Mucosa of stomach (tissue), 1 donor: ENCODE results near the gene MYH6.
"Not testable (repeated sequence)": the region's sequence is repeated elsewhere in the genome, so short reads cannot be mapped to it uniquely, and the experiment has no call there.

ENCODE experiments used
- H3K27me3 ChIP-seq: one replicate; pipeline ENCODE4 v1.7.0; 2013; ENCODE audit warnings: mild to moderate bottlenecking, low read length; ENCODE audit not compliant: control insufficient read depth, insufficient read depth
- H3K36me3 ChIP-seq: one replicate; pipeline ENCODE4 v1.7.0; 2013; ENCODE audit warnings: low read length; ENCODE audit not compliant: control insufficient read depth, insufficient read depth
- H3K4me1 ChIP-seq: one replicate; pipeline ENCODE4 v1.7.0; 2013; ENCODE audit warnings: mild to moderate bottlenecking, low read length; ENCODE audit not compliant: control insufficient read depth, insufficient read depth
- H3K4me3 ChIP-seq: one replicate; pipeline ENCODE4 v1.7.0; 2013; ENCODE audit warnings: low read length
- H3K9ac ChIP-seq: one replicate; pipeline ENCODE4 v1.7.0; 2013; ENCODE audit warnings: mild to moderate bottlenecking, low read length, moderate library complexity
- H3K9me3 ChIP-seq: one replicate; pipeline ENCODE4 v1.7.0; 2013; ENCODE audit warnings: mild to moderate bottlenecking, low read length, moderate library complexity; ENCODE audit not compliant: control insufficient read depth
- donor health status: Pancreatic carcinoma.

The MYH6 gene

GRCh38 chr14:23432946-23433345 is 24.9 kb upstream of the MYH6 start:
- no peaks in the 10 kb centered on the region for H3K9me3 ChIP-seq
- no peak overlapping the region for H3K4me3 ChIP-seq
- H3K27me3 ChIP-seq, result no peaks in the 10 kb centered on the region
- H3K4me1 ChIP-seq, result no peaks in the 10 kb centered on the region
- H3K36me3 ChIP-seq, result no peaks in the 10 kb centered on the region
- no peak overlapping the region for H3K9ac ChIP-seq

- no peak overlapping the region for H3K9ac ChIP-seq
- no peaks in the 10 kb centered on the region for H3K36me3 ChIP-seq
- no peaks in the 10 kb centered on the region for H3K27me3 ChIP-seq
- no peak overlapping the region for H3K4me3 ChIP-seq
- H3K4me1 ChIP-seq, result no peaks in the 10 kb centered on the region
- H3K9me3 ChIP-seq, result no peaks in the 10 kb centered on the region
These were observed 24.2 kb upstream of the MYH6 start for GRCh38 chr14:23432102-23432925.

DNA sequence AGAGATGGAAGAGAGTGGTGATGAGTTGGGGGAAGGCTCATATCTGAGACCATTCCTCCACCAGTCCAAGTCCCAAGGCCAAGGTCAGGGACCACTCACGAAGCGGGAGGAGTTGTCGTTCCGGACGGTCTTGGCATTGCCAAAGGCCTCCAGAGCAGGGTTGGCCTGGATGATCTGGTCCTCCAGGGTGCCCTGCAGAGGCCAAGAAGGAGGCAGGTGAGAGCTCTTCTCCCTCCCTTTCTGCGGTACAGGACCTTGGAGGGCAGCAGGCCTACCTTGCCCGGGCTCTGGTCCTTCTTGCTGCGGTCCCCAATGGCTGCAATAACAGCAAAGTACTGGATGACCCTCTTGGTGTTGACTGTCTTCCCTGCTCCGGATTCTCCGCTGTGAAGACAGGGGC is 23.4 kb upstream of the MYH6 start:
- Histone ChIP-seq H3K27me3 (no peaks in the 10 kb centered on the region), H3K4me3 (no peak overlapping the region), H3K9me3 (no peaks in the 10 kb centered on the region), H3K4me1 (no peaks in the 10 kb centered on the region), H3K36me3 (no peaks in the 10 kb centered on the region), H3K9ac (no peak overlapping the region)

GRCh38 chr14:23430723-23431085 is 22.6 kb upstream of the MYH6 start:
- H3K9me3 ChIP-seq, result no peaks in the 10 kb centered on the region
- H3K4me3 ChIP-seq, result no peak overlapping the region
- no peaks in the 10 kb centered on the region for H3K36me3 ChIP-seq
- H3K27me3 ChIP-seq, result no peaks in the 10 kb centered on the region
- no peak overlapping the region for H3K9ac ChIP-seq
- H3K4me1 ChIP-seq, result no peaks in the 10 kb centered on the region

DNA sequence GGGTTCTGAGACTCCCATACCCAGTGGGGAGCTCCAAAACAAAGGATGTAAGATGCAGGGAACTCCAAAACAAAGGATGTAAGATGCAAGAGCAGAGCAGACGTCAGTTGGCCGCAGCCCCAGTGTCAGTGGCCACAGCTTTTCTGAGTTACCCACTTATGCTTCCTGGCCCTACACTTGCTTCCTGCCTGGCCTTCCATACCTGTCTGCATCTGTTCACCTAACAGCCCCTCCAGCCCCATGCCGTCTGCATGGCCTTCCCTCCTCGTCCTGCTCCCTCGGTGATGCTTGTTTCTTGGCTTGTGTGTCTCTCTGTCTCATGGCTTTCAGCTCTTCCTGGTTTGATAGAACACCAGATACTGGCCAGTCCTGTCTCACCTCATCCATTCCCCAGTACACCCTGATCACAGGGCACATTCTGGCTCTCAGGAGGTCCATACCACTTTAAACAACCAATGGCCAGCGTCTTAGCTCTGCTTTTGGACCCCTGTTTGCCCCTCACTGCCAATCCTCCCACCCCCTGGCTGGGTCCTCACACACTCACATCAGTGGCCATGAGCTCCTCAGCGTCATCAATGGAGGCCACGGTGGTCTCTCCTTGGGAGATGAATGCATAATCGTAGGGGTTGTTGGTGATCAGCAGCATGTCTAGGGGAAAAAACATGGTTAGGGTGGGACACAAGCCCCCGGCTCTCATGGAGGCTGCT is 22.1 kb upstream of the MYH6 start:
- H3K4me1 ChIP-seq, result no peaks in the 10 kb centered on the region
- H3K27me3 ChIP-seq, result no peaks in the 10 kb centered on the region
- H3K36me3 ChIP-seq, result no peaks in the 10 kb centered on the region
- H3K9ac ChIP-seq, result no peak overlapping the region
- H3K9me3 ChIP-seq, result no peaks in the 10 kb centered on the region
- H3K4me3 ChIP-seq, result no peak overlapping the region

GRCh38 chr14:23428686-23429495 is 20.8 kb upstream of the MYH6 start:
- H3K4me1 ChIP-seq, result no peaks in the 10 kb centered on the region
- H3K36me3 ChIP-seq, result no peaks in the 10 kb centered on the region
- no peak overlapping the region for H3K4me3 ChIP-seq
- H3K27me3 ChIP-seq, result no peaks in the 10 kb centered on the region
- H3K9me3 ChIP-seq, result no peaks in the 10 kb centered on the region
- no peak overlapping the region for H3K9ac ChIP-seq

DNA sequence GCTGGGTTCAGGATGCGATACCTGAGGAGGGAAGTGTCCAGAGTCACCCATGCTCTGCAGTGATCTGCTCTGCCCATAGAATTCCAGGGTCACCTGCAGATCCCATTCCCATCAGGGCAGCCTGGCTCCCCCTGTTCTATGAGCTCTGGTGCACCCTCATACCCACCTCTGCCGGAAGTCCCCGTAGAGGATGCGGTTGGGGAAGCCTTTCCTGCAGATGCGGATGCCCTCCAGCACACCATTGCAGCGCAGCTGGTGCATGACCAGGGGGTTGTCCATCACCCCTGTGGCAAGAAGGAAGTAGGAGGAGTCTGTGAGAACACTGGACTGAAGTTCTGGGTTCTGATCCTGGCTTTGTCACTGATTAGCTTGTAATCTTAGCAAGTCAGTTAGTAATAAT is 17.7 kb upstream of the MYH6 start:
- not testable (repeated sequence) for H3K36me3 ChIP-seq, H3K9ac ChIP-seq, H3K4me1 ChIP-seq, H3K4me3 ChIP-seq, H3K9me3 ChIP-seq, H3K27me3 ChIP-seq

DNA sequence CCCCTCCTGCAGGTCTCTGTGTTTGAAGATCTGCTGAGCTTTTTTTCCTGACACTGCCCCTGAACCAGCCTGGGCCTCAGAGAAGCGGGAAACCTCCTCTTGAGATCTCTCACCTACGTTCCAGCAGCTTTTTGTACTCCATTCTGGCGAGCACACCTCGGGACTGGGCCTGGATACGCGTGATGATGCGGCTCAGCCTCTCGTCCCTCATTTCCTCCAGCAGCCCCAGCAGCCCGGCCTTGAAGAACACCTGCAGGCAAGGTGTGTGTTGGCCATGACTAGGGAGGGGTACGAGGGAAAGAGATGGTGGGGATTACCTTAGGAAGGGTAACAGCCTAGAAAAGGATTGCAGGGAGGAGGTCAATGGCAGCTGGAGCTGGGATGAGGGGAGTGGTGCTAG is 17.1 kb upstream of the MYH6 start:
- Histone ChIP-seq H3K4me3 (no peak overlapping the region), H3K27me3 (no peaks in the 10 kb centered on the region), H3K9me3 (no peaks in the 10 kb centered on the region), H3K9ac (no peak overlapping the region), H3K36me3 (no peaks in the 10 kb centered on the region), H3K4me1 (no peaks in the 10 kb centered on the region)

GRCh38 chr14:23423657-23424056 is 15.6 kb upstream of the MYH6 start:
- H3K4me3 ChIP-seq, result no peak overlapping the region
- no peaks in the 10 kb centered on the region for H3K27me3 ChIP-seq
- no peaks in the 10 kb centered on the region for H3K36me3 ChIP-seq
- no peaks in the 10 kb centered on the region for H3K9me3 ChIP-seq
- H3K4me1 ChIP-seq, result no peaks in the 10 kb centered on the region
- no peak overlapping the region for H3K9ac ChIP-seq

GRCh38 chr14:23421594-23421993 is 13.5 kb upstream of the MYH6 start:
- no peaks in the 10 kb centered on the region for H3K9me3 ChIP-seq
- no peaks in the 10 kb centered on the region for H3K36me3 ChIP-seq
- no peak overlapping the region for H3K9ac ChIP-seq
- no peaks in the 10 kb centered on the region for H3K4me1 ChIP-seq
- H3K27me3 ChIP-seq, result no peaks in the 10 kb centered on the region
- no peak overlapping the region for H3K4me3 ChIP-seq

GRCh38 chr14:23419646-23420045 is 11.6 kb upstream of the MYH6 start:
- H3K4me1 ChIP-seq, H3K4me3 ChIP-seq, H3K27me3 ChIP-seq, H3K9ac ChIP-seq, H3K9me3 ChIP-seq, H3K36me3 ChIP-seq: not testable (repeated sequence)

GRCh38 chr14:23418021-23418420 is 9.9 kb upstream of the MYH6 start:
- no peaks in the 10 kb centered on the region for H3K36me3 ChIP-seq
- no peaks in the 10 kb centered on the region for H3K4me1 ChIP-seq
- H3K4me3 ChIP-seq, result no peak overlapping the region
- no peak overlapping the region for H3K9ac ChIP-seq
- H3K9me3 ChIP-seq, result no peaks in the 10 kb centered on the region
- no peaks in the 10 kb centered on the region for H3K27me3 ChIP-seq
